Hepatocyte (in vitro differentiated cells): ENCODE results near the gene TUBB3.

Experiments used
- CTCF ChIP-seq: fragments of 200-600 bp; sonication (generic); IDR thresholded peaks from 2 replicates; pipeline ENCODE4 v1.5.1; 2016; ENCODE audit warnings: antibody characterized with exemption, mild to moderate bottlenecking; ENCODE audit not compliant: poor library complexity
- EZH2 ChIP-seq: fragments of 200-600 bp; sonication (generic); IDR thresholded peaks from 2 replicates; pipeline ENCODE4 v1.6.1; 2016; ENCODE audit warnings: antibody characterized with exemption, mild to moderate bottlenecking, borderline replicate concordance
- EZH2phosphoT487 ChIP-seq: fragments of 200-600 bp; sonication (generic); IDR thresholded peaks from one replicate; pipeline ENCODE4 v1.6.1; 2018; ENCODE audit warnings: antibody characterized with exemption, mild to moderate bottlenecking, low read depth, moderate library complexity; ENCODE audit not compliant: unreplicated experiment, severe bottlenecking

DNA sequence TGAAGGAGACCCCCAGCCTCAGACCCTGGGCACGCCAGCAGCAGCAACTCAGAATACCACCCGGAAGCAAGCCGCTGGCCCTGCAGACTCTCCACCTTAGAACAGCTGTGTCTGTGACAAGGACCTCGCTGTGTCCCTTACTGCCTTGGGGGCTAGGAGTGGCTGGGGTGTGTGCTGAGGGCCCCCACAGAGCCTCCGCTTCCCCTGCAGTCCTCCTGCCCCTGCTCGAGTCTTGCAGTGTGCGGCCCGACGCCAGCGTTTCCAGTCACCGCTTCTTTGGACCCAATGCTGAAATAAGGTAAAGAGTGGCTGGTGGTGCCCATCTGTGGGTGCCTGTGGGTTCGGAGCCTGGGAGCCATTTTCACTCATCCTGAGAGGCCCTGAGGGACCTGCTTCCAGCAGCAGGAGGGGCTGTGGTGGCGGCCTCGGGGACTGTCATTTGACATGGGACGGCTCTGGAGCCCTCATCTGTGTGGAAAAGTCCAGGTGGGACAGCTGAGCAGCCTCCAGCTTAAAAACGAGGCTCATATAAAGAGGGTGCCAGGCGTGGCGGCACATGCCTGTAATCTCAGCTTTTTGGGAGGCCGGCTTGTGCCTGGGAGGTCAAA lies 19.1 kb upstream of the TUBB3 start:
- TF ChIP-seq CTCF (no peak), EZH2 (no peak), EZH2phosphoT487 (no peak)
